AG09309 (cell line): ENCODE data around the gene ZFYVE28.

Experiments used
- DNase-seq: peaks from one replicate; pipeline ENCODE4 v3.0.0-alpha.2; 2010; ENCODE audit warnings: low read depth
- H3K4me3 ChIP-seq: 2 replicates; pipeline ENCODE4 v1.5.1; 2011; ENCODE audit warnings: mild to moderate bottlenecking, low read depth, low read length, moderate library complexity; ENCODE audit not compliant: control insufficient read depth
- CTCF ChIP-seq: IDR thresholded peaks from 2 replicates; pipeline ENCODE4 v1.5.1; 2011; ENCODE audit warnings: mild to moderate bottlenecking, low read depth, low read length, inconsistent platforms; ENCODE audit not compliant: insufficient read depth, control insufficient read depth; ENCODE audit errors: missing control alignments

ZFYVE28 gene

GRCh38 chr4:2340272-2341061 lies 78.0 kb downstream of the ZFYVE28 start:
- no peak for DNase-seq
- no peak overlapping the region for H3K4me3 ChIP-seq
- no peak for TF ChIP-seq CTCF

- no peak overlapping the region for H3K4me3 ChIP-seq
- no peak for DNase-seq
- TF ChIP-seq CTCF, result no peak
Measured at GRCh38 chr4:2339458-2340271, 78.8 kb downstream of the ZFYVE28 start.

- TF ChIP-seq CTCF, result no peak
- H3K4me3 ChIP-seq, result no peak overlapping the region
- DNase-seq, result no peak
Measured at GRCh38 chr4:2338754-2339457, 79.5 kb downstream of the ZFYVE28 start.

- DNase-seq, result no peak
- no peak for TF ChIP-seq CTCF
- H3K4me3 ChIP-seq, result no peak overlapping the region
Measured at GRCh38 chr4:2337896-2338295, 80.5 kb downstream of the ZFYVE28 start.

GRCh38 chr4:2337131-2337723 lies 81.2 kb downstream of the ZFYVE28 start:
- TF ChIP-seq CTCF, result no peak
- no peak for DNase-seq
- no peak overlapping the region for H3K4me3 ChIP-seq

- TF ChIP-seq CTCF, result no peak
- H3K4me3 ChIP-seq, result no peak overlapping the region
- DNase-seq, result no peak
Measured at GRCh38 chr4:2336659-2337058, 81.8 kb downstream of the ZFYVE28 start.
